PFSK-1 (cell line): ENCODE measurements around the gene CCDC134. TPM values are rescaled to one million over a fixed set of nuclear protein-coding genes. Genes with fewer than 3 reads are reported as not detected.

ENCODE experiments used
- FOXP2 ChIP-seq: optimal IDR thresholded peaks from 2 replicates; pipeline ENCODE3; 2011; ENCODE audit warnings: borderline replicate concordance, control low read depth, inconsistent platforms; ENCODE audit not compliant: insufficient read depth; ENCODE audit errors: extremely low read length, extremely low read depth
- POLR2AphosphoS5 ChIP-seq: IDR thresholded peaks from 2 replicates; pipeline ENCODE4 v1.6.1; 2012; ENCODE audit warnings: low read depth, mild to moderate bottlenecking, control low read depth, low read length, moderate library complexity
- SIN3A ChIP-seq: IDR thresholded peaks from 2 replicates; pipeline ENCODE4 v1.6.1; 2012; ENCODE audit warnings: mild to moderate bottlenecking, low read length, moderate library complexity, borderline replicate concordance; ENCODE audit not compliant: insufficient read depth
- TAF1 ChIP-seq: IDR thresholded peaks from 2 replicates; pipeline ENCODE4 v1.6.1; 2012; ENCODE audit warnings: low read length, control low read depth, borderline replicate concordance; ENCODE audit not compliant: insufficient read depth
- polyA plus RNA-seq: library from polyadenylated mRNA; unstranded; fragments of >200 nt; gene quantifications from one replicate; pipeline ENCODE4 v1.2.1, GENCODE V29; 2012; ENCODE audit warnings: low read depth, missing spikeins; ENCODE audit not compliant: insufficient read length
- TF ChIP-seq, protein P1 (sequence below), 2 experiments: IDR thresholded peaks; 2 replicates each; pipeline versions ENCODE4 v1.6.1 to v1.8.0; 2011 to 2012; ENCODE audit warnings: low read depth in 2 of 2, low read length in 2 of 2, control low read depth in 1 of 2, inconsistent platforms in 1 of 2, mild to moderate bottlenecking in 1 of 2, moderate library complexity in 1 of 2; ENCODE audit not compliant: insufficient read depth in 1 of 2

Gene CCDC134
- polyA plus RNA-seq = 3.1 TPM

DNA sequence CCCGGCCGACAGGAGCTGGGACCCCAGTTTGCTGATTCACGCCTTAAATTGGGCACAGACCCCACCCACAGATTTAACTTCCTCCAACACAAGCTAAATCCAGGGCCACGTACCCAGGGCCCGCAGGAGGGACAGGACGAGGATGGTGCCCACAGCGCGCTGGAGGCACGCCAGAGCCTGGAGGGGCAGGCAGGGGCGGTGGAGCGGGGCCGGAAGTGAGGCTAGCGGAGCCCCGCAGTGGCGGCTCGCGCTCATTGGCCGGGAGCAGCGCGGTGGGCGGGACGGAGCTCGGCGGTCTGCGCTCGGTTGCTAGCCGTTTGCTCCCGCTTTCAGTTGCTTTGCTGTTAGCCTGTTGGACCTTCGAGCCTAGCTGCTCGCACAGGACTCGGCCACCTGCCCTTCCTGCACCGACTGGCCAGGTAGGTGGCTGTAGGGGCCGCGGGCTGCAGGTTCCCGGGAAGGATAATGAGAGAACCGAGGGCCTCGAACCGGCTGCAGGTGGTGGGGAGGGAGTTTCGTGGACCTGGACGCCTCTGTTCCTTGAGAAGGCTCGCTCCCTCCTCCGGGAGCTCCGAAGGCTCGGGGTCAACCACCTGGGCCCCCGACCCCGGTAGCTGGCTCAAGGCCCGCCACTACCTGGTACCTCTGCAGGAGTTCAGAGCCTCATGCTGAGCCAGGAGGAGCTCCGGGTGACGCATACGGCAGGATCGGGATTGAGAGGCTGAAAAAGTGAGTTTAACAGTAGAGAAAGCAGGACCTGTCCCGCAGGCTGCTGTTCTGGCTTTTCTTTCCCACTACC lies at the start of gene CCDC134:
TSS of gene CCDC134 (plus strand) at position 332 of the 799 bp plus-strand sequence. CDS start 8,212 bp downstream, outside the sequence.
- no peak for TF ChIP-seq SIN3A
- TF ChIP-seq, protein P1, sequence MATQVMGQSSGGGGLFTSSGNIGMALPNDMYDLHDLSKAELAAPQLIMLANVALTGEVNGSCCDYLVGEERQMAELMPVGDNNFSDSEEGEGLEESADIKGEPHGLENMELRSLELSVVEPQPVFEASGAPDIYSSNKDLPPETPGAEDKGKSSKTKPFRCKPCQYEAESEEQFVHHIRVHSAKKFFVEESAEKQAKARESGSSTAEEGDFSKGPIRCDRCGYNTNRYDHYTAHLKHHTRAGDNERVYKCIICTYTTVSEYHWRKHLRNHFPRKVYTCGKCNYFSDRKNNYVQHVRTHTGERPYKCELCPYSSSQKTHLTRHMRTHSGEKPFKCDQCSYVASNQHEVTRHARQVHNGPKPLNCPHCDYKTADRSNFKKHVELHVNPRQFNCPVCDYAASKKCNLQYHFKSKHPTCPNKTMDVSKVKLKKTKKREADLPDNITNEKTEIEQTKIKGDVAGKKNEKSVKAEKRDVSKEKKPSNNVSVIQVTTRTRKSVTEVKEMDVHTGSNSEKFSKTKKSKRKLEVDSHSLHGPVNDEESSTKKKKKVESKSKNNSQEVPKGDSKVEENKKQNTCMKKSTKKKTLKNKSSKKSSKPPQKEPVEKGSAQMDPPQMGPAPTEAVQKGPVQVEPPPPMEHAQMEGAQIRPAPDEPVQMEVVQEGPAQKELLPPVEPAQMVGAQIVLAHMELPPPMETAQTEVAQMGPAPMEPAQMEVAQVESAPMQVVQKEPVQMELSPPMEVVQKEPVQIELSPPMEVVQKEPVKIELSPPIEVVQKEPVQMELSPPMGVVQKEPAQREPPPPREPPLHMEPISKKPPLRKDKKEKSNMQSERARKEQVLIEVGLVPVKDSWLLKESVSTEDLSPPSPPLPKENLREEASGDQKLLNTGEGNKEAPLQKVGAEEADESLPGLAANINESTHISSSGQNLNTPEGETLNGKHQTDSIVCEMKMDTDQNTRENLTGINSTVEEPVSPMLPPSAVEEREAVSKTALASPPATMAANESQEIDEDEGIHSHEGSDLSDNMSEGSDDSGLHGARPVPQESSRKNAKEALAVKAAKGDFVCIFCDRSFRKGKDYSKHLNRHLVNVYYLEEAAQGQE (IDR thresholded peaks at IDR 0.05; ENCODE audit: insufficient read depth in 1 of 2, low read depth in 2 of 2, low read length in 2 of 2) = 0 out of 4 replicates have a peak, but pooled peaks of 1 of the 2 experiments have one; percentile 3
- TF ChIP-seq POLR2AphosphoS5 = peak; percentile 95
- peak; percentile 81 for TF ChIP-seq FOXP2
- peak; percentile 90; the same call in 1 of the 2 replicates for TF ChIP-seq TAF1

DNA sequence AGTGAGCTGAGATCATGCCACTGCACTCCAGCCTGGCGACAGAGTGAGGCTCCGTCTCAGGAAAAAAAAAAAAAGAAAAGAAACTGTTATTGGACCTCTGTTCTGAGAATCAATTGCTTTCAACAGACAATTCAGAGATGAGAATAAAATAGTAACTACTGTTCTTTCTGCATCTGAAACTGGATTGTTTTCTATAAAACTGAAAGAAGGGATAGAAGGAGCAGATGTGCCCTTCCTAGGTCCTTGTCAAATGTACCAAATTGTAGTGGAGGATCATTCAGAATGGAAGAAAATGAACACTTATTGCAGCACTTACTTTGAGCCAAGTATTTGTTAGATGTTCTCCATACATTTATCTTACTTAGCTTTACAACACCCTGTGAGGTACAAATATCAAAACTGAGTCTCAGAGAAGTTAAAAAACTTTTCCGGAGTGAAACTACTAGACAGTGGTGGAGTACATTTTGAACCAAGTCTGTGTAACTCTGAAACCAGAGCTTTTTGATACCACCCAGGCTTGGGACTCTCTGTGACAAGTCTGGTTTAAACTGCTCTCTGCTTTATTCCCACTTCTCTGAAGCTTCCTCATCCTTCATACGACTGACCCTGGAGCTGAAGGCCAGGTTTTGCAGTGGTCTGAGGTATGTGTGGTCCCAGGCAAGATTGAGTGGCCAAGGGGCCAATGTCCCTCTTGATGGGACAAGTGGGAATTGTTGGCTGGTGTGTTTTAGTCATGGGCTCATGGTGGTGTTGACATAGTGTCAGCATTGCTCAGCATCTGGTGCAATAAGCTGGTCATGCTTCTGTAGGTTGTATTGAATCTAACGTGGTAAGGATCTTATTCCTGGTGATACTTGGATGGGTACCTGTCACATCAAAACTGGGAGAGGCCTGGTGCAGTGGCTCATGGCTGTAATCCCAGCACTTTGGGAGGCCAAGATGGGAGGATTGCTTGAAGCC lies 48.2 kb upstream of the CCDC134 start:
- TF ChIP-seq POLR2AphosphoS5 (no peak), SIN3A (no peak), FOXP2 (no peak), TAF1 (no peak)
- TF ChIP-seq, protein P1 (IDR thresholded peaks at IDR 0.05; ENCODE audit: insufficient read depth in 1 of 2, low read depth in 2 of 2, low read length in 2 of 2) = no peak

DNA sequence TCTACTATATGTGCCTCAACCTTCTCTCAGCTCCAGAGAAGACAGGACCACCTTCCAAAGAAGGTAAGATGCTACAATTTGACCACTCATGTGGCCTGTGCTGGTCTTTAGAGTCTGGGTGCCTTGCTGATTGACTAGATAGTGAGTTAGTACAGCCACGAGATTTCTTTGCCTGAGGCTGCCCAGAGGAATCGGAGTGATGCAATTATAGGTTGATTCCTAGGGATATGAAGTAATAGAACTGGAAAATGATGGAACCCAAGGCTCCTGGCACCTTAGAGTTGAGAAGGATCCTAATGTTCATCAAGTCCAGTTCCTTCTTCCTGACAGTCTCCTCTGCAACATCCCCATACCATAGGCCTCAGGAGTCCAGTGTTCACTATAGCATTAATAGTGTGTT lies 46.5 kb upstream of the CCDC134 start:
- TF ChIP-seq POLR2AphosphoS5 (no peak), SIN3A (no peak), TAF1 (no peak), FOXP2 (no peak)
- TF ChIP-seq, protein P1 (IDR thresholded peaks at IDR 0.05; ENCODE audit: insufficient read depth in 1 of 2, low read depth in 2 of 2, low read length in 2 of 2) = no peak

DNA sequence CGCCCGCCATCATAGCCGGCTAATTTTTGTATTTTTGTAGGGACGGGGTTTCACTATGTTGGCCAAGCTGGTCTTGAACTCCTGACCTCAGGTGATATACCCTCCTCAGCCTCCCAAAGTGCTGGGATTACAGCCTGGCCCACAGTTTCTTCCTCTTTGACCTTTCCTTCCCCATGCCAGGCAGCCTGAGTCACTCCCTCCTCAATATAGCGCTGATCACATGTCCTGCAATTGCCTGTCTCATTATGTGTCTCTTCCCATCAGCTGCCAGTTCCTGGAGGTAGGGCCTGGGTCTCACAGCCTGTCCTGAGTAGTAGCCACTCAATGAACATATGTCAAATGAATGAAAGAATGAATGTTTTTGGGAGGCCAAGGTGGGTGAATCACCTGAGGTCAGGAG lies 43.0 kb upstream of the CCDC134 start:
- TF ChIP-seq, protein P1 (IDR thresholded peaks at IDR 0.05; ENCODE audit: insufficient read depth in 1 of 2, low read depth in 2 of 2, low read length in 2 of 2) = no peak
- TF ChIP-seq SIN3A (no peak), FOXP2 (no peak), POLR2AphosphoS5 (no peak), TAF1 (no peak)
